ENCODE measurements around the gene TCP11L1. TPM values are rescaled to one million over a fixed set of nuclear protein-coding genes. Genes with fewer than 3 reads are reported as not detected.

The TCP11L1 gene
- total and polyA plus RNA-seq, 4 donors = 3.1 to 19.8 (median 8.5) TPM

GRCh38 chr11:33064866-33065265 lies 25.5 kb downstream of the TCP11L1 start:
- DNase-seq (no peak), ATAC-seq (ENCODE audit: insufficient read depth, low FRiP score) (no peak)
- Histone ChIP-seq H3K36me3 (ENCODE audit: control insufficient read depth in 4 of 4, insufficient read depth in 4 of 4, low read length in 4 of 4) (peaks cover 10 to 40% (median 33%) of the 10 kb centered on the region in 4 donors), H3K9me3 (ENCODE audit: control insufficient read depth in 4 of 4, insufficient read depth in 3 of 4, low read length in 3 of 4) (no peaks in the 10 kb centered on the region), H3K4me3 (no peak overlapping the region), H3K27me3 (ENCODE audit: control insufficient read depth in 3 of 3, insufficient read depth in 3 of 3, low read length in 2 of 3) (no peaks in the 10 kb centered on the region), H3K9ac (ENCODE audit: insufficient read depth in 1 of 2, low read length in 2 of 2) (no peak overlapping the region), H3K4me1 (ENCODE audit: control insufficient read depth in 5 of 5, insufficient read depth in 5 of 5, low read length in 5 of 5) (no peaks in the 10 kb centered on the region), H3K27ac (ENCODE audit: low read depth in 1 of 2, low read length in 1 of 2) (no peak overlapping the region)
- 91% methylated on average over 5 of the region's 5 CpGs for WGBS, 2 donors
- no peak for TF ChIP-seq CTCF (IDR thresholded peaks at IDR 0.05; ENCODE audit: control extremely low read depth, extremely low read depth)

- Histone ChIP-seq H3K27ac (ENCODE audit: low read depth in 1 of 2, low read length in 1 of 2) (no peak overlapping the region), H3K36me3 (ENCODE audit: control insufficient read depth in 4 of 4, insufficient read depth in 4 of 4, low read length in 4 of 4) (peaks cover 6 to 42% (median 33%) of the 10 kb centered on the region in 4 donors)
- ATAC-seq (ENCODE audit: insufficient read depth, low FRiP score) = peak; percentile 74
Measured at GRCh38 chr11:33065445-33066178, 26.2 kb downstream of the TCP11L1 start.

GRCh38 chr11:33067294-33067693 lies 27.9 kb downstream of the TCP11L1 start:
- ATAC-seq (ENCODE audit: insufficient read depth, low FRiP score) = no peak
- no peak overlapping the region for H3K27ac ChIP-seq (ENCODE audit: low read depth in 1 of 2, low read length in 1 of 2)
- no peak for TF ChIP-seq CTCF (IDR thresholded peaks at IDR 0.05; ENCODE audit: control extremely low read depth, extremely low read depth)
- WGBS, 2 donors = 96 to 98% methylated on average over 3 of the region's 3 CpGs
- no peak overlapping the region for H3K9ac ChIP-seq (ENCODE audit: insufficient read depth in 1 of 2, low read length in 2 of 2)
- H3K4me3 ChIP-seq = no peak overlapping the region
- H3K9me3 ChIP-seq (ENCODE audit: control insufficient read depth in 4 of 4, insufficient read depth in 3 of 4, low read length in 3 of 4) = no peaks in the 10 kb centered on the region
- peaks cover 1 to 35% (median 31%) of the 10 kb centered on the region in 4 donors for H3K36me3 ChIP-seq (ENCODE audit: control insufficient read depth in 4 of 4, insufficient read depth in 4 of 4, low read length in 4 of 4)
- no peaks in the 10 kb centered on the region for H3K4me1 ChIP-seq (ENCODE audit: control insufficient read depth in 5 of 5, insufficient read depth in 5 of 5, low read length in 5 of 5)
- H3K27me3 ChIP-seq (ENCODE audit: control insufficient read depth in 3 of 3, insufficient read depth in 3 of 3, low read length in 2 of 3) = no peaks in the 10 kb centered on the region
- DNase-seq = no peak

More at GRCh38 chr11:33065445-33066178, 26.2 kb downstream of the TCP11L1 start:
- Histone ChIP-seq H3K27me3 (ENCODE audit: control insufficient read depth in 3 of 3, insufficient read depth in 3 of 3, low read length in 2 of 3) (no peaks in the 10 kb centered on the region), H3K4me3 (no peak overlapping the region), H3K4me1 (ENCODE audit: control insufficient read depth in 5 of 5, insufficient read depth in 5 of 5, low read length in 5 of 5) (no peaks in the 10 kb centered on the region), H3K9ac (ENCODE audit: insufficient read depth in 1 of 2, low read length in 2 of 2) (no peak overlapping the region), H3K9me3 (ENCODE audit: control insufficient read depth in 4 of 4, insufficient read depth in 3 of 4, low read length in 3 of 4) (no peaks in the 10 kb centered on the region)
- peak; percentile 57 to 75 (median 73) for DNase-seq
- TF ChIP-seq CTCF (IDR thresholded peaks at IDR 0.05; ENCODE audit: control extremely low read depth, extremely low read depth) = peak; percentile 72
- WGBS, 2 donors = 70% methylated on average over 22 of the region's 22 CpGs
